Fibroblast of lung (primary cell): ENCODE results near the gene PRDM13.

ENCODE experiments used
- EZH2 ChIP-seq: IDR thresholded peaks from 2 replicates; pipeline ENCODE4 v1.5.1; 2012; ENCODE audit warnings: low read length, control low read depth, mild to moderate bottlenecking; ENCODE audit errors: missing control alignments
- TF ChIP-seq, protein P1 (sequence below), 2 donors: IDR thresholded peaks in 1 of 2; conservative IDR thresholded peaks in 1 of 2; 1 replicate in 1 of 2; 2 replicates in 1 of 2; pipeline ENCODE4 v1.5.1; 2011 to 2012; ENCODE audit warnings: low read length in 2 of 2, control low read depth in 1 of 2, inconsistent platforms in 1 of 2, low read depth in 1 of 2, mild to moderate bottlenecking in 1 of 2

DNA sequence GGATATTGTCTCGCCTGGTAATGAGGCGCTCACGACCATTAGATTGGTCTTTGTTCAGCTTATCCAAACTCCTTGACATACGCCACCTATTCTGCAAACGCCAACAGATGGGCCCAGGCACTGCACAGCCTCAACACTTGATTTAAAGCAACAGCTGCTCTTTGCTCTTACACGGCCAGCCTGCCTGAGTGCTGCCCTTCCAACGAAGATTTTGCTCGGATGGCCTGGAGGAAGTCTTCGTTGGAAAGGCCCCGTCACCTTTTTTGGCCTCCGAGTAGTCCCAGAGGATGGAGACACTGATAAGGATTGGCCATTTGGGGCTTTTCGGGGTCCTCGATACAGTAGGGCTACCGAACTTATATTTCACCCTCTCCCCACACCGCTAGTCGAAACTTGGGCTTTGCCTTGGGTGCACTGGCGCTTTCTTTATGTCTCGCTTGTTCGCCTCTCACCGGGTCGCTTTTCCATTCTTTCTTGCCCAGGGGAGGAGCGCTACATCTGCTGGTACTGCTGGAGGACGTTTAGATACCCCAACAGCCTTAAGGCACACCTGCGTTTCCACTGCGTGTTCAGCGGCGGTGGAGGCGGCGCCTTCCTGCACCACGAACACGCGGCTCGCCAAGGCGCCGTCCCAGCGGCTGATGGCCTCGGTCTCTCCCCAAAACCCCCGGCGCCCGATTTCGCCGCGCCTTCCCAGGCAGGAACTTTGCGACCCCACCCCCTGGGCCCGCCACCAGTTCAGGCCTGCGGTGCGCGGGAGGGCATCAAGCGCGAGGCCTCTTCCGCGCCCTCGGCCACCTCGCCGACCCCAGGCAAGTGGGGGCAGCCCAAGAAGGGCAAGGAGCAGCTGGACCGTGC, 6.1 kb downstream of the PRDM13 start:
- TF ChIP-seq, protein P1, sequence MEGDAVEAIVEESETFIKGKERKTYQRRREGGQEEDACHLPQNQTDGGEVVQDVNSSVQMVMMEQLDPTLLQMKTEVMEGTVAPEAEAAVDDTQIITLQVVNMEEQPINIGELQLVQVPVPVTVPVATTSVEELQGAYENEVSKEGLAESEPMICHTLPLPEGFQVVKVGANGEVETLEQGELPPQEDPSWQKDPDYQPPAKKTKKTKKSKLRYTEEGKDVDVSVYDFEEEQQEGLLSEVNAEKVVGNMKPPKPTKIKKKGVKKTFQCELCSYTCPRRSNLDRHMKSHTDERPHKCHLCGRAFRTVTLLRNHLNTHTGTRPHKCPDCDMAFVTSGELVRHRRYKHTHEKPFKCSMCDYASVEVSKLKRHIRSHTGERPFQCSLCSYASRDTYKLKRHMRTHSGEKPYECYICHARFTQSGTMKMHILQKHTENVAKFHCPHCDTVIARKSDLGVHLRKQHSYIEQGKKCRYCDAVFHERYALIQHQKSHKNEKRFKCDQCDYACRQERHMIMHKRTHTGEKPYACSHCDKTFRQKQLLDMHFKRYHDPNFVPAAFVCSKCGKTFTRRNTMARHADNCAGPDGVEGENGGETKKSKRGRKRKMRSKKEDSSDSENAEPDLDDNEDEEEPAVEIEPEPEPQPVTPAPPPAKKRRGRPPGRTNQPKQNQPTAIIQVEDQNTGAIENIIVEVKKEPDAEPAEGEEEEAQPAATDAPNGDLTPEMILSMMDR (conservative IDR thresholded peaks at IDR 0.05 in 1 of 2, IDR thresholded peaks at IDR 0.05 in 1 of 2; ENCODE audit: low read depth in 1 of 2, low read length in 2 of 2): no peak
- peak; percentile 79 for TF ChIP-seq EZH2
